A549 (cell line): Measurements from ENCODE around the gene CCDC71L. TPM values are rescaled to one million over a fixed set of nuclear protein-coding genes. Genes with fewer than 3 reads are reported as not detected.

Source experiments
- ATAC-seq, 2 experiments: fragments of 200-7000 bp in 1 of 2; fragments of >200 bp in 1 of 2; cut with Nextera tagmentation in 1 of 2; cut with Tn5 transposase in 1 of 2; 3 replicates each; pipeline versions ENCODE4 v1.8.0 to v1.9.1; 2018 to 2020; ENCODE audit warnings: mild to moderate bottlenecking in 1 of 2, moderate library complexity in 1 of 2
- CTCF ChIA-PET: fragments of 300-600 bp; sonication (Branson Sonifier 250); formaldehyde crosslinking; extraction: SDS; loops from one replicate; lab custom pipeline; 2021; ENCODE audit warnings: antibody characterized with exemption, inconsistent platforms; lab: Yijun Ruan, JAX
- POLR2A ChIA-PET: fragments of 350-600 bp; formaldehyde crosslinking; extraction: SDS; loops from one replicate; lab custom pipeline; 2021; ENCODE audit warnings: antibody characterized with exemption, inconsistent platforms; lab: Yijun Ruan, JAX
- DNase-seq, 2 experiments: peaks; one replicate each; pipeline versions ENCODE4 v3.0.0 to v3.0.0-alpha.2; 2011 to 2016; ENCODE audit warnings: low read depth in 1 of 2, low spot score in 1 of 2
- FAIRE-seq: peaks from 2 replicates; lab custom pipeline; 2011; peaks lifted over from hg19 to GRCh38; lab: Jason Lieb, UNC
- H3K27ac ChIP-seq, 2 experiments: fragments of >200 bp; sonication (Bioruptor Twin); formaldehyde crosslinking; 3 replicates each; pipeline ENCODE4 v1.5.1; 2016 to 2017
- H3K4me1 ChIP-seq: fragments of >200 bp; sonication (Bioruptor Twin); formaldehyde crosslinking; 3 replicates; pipeline ENCODE4 v1.6.1; 2016
- H3K4me2 ChIP-seq: fragments of >200 bp; sonication (Bioruptor Twin); formaldehyde crosslinking; 3 replicates; pipeline ENCODE4 v1.6.1; 2016
- H3K4me3 ChIP-seq: fragments of >200 bp; sonication (Bioruptor Twin); formaldehyde crosslinking; 3 replicates; pipeline ENCODE4 v1.5.1; 2016
- H3K9me3 ChIP-seq: fragments of >200 bp; sonication (Bioruptor Twin); formaldehyde crosslinking; 3 replicates; pipeline ENCODE4 v1.6.1; 2016
- CBX2 ChIP-seq: fragments of 200-600 bp; sonication (generic); IDR thresholded peaks from 2 replicates; pipeline ENCODE4 v1.6.1; 2016; ENCODE audit warnings: low read depth, mild to moderate bottlenecking, borderline replicate concordance
- EHMT2 ChIP-seq: fragments of 200-600 bp; sonication (generic); IDR thresholded peaks from 2 replicates; pipeline ENCODE4 v1.6.1; 2016; ENCODE audit warnings: antibody characterized with exemption, low read depth, mild to moderate bottlenecking, moderate library complexity
- FOSB ChIP-seq: fragments of 250-450 bp; sonication (Bioruptor Pico); IDR thresholded peaks from 2 replicates; pipeline ENCODE4 v1.5.0; 2020; ENCODE audit warnings: mild to moderate bottlenecking, moderate library complexity
- HOXB5 ChIP-seq: fragments of 250-450 bp; sonication (Bioruptor Pico); IDR thresholded peaks from 2 replicates; pipeline ENCODE4 v1.5.0; 2020; ENCODE audit warnings: mild to moderate bottlenecking, moderate library complexity
- KDM1A ChIP-seq: fragments of 200-600 bp; sonication (generic); IDR thresholded peaks from 2 replicates; pipeline ENCODE4 v1.6.1; 2016; ENCODE audit warnings: low read depth, mild to moderate bottlenecking
- MAFK ChIP-seq: fragments of 450-650 bp; IDR thresholded peaks from 2 replicates; pipeline ENCODE4 v1.6.1; 2014; ENCODE audit not compliant: partially characterized antibody
- NFE2L2 ChIP-seq: fragments of 150-350 bp; conservative IDR thresholded peaks from 2 replicates; pipeline ENCODE4 v1.6.1; 2014; ENCODE audit warnings: low read length
- PHF8 ChIP-seq: fragments of 200-600 bp; sonication (generic); IDR thresholded peaks from 2 replicates; pipeline ENCODE4 v1.6.1; 2016; ENCODE audit warnings: low read depth, mild to moderate bottlenecking, antibody characterized with exemption, moderate library complexity, borderline replicate concordance
- RAD21 ChIP-seq, 2 experiments: fragments of >200 bp in 1 of 2; sonication (Bioruptor Twin) in 1 of 2; formaldehyde crosslinking in 1 of 2; IDR thresholded peaks in 1 of 2; conservative IDR thresholded peaks in 1 of 2; 2 replicates in 1 of 2; 3 replicates in 1 of 2; pipeline ENCODE4 v1.6.1; 2012 to 2018; ENCODE audit warnings: inconsistent platforms in 1 of 2
- RFX5 ChIP-seq: fragments of 450-650 bp; IDR thresholded peaks from 2 replicates; pipeline ENCODE4 v1.7.1; 2014; ENCODE audit warnings: antibody characterized with exemption, mild to moderate bottlenecking, moderate library complexity
- RNF2 ChIP-seq: fragments of 200-600 bp; sonication (generic); IDR thresholded peaks from 2 replicates; pipeline ENCODE4 v1.6.1; 2016; ENCODE audit warnings: low read depth, mild to moderate bottlenecking, antibody characterized with exemption, moderate library complexity, borderline replicate concordance
- ZC3H11A ChIP-seq: fragments of 450-650 bp; IDR thresholded peaks from 2 replicates; pipeline ENCODE4 v1.6.1; 2014; ENCODE audit warnings: antibody characterized with exemption, mild to moderate bottlenecking
- WGBS: methylation state at CpG from one replicate; pipeline ENCODE4 v1.1.6; 2017; ENCODE audit errors: missing lambda C conversion rate; 5-methylcytosine and 5-hydroxymethylcytosine counted together
- polyA plus RNA-seq, 4 experiments: library from polyadenylated mRNA; depleted of rRNA in 3 of 4; stranded (reverse); fragments of >200 nt; fragmentation: RNase III in 1 of 4; extraction: RNeasy Plus Mini Kit Qiagen cat#74134 plus additional on column Dnase treatment in 1 of 4; gene quantifications; 2 replicates in 3 of 4; 3 replicates in 1 of 4; pipeline ENCODE4 v1.2.3, GENCODE V29; 2011 to 2017
- TF ChIP-seq, protein P1 (sequence below): fragments of 250-450 bp; sonication (Bioruptor Pico); IDR thresholded peaks from 2 replicates; pipeline ENCODE4 v1.5.0; 2021; ENCODE audit warnings: mild to moderate bottlenecking, moderate library complexity, borderline replicate concordance
- TF ChIP-seq, protein P2 (sequence below): fragments of 250-450 bp; sonication (Bioruptor Pico); IDR thresholded peaks from 2 replicates; pipeline ENCODE4 v1.5.0; 2020; ENCODE audit warnings: low read depth, mild to moderate bottlenecking, moderate library complexity
- TF ChIP-seq, protein P3 (sequence below): fragments of 200-600 bp; sonication (generic); IDR thresholded peaks from 2 replicates; pipeline ENCODE4 v1.6.1; 2016; ENCODE audit warnings: antibody characterized with exemption, mild to moderate bottlenecking, moderate library complexity
- TF ChIP-seq, protein P4 (sequence below): fragments of 450-650 bp; IDR thresholded peaks from 2 replicates; pipeline ENCODE4 v1.6.1; 2014; ENCODE audit warnings: antibody characterized with exemption
- TF ChIP-seq, protein P5 (sequence below): IDR thresholded peaks from 2 replicates; pipeline ENCODE4 v1.6.1; 2012

Gene CCDC71L
- polyA plus RNA-seq, 2 of the 4 experiments (the other 2 are of a cell fraction), result 9.1 to 11.4 TPM

DNA sequence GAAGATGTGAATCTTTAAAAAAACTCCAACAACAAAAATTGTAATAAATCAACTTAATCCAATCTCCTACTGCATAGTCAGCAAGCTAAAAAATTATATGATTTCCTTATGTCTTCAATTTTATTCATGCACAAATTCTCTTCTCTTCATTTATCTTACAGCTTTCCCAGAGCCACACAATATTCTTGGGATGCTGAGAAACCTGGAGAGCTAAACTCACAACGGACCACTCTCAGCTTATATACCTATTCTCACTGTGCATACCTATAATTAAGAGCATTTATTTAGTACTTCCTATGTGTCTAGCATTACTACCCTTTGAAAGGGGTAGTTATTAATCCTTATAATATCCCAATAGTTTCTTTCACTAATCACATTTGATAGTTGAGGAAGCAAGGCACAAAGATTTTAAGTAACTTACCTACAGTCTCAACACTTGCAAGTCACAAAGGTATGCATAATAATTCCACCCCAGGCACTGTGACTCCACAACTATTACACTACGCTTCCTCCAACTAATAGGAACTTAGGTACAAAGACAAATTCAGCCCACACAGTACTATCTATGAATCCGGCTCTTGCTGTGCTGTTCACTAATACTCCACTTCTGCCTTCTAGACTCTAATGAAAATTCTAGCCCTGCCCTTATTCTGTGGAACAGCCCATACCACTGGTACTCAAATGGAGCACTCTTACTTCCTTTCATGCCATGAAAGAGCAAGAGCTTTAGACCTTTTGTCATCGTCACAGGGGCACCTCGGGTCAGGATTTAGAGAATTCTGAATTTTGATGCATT is 5.1 kb downstream of the CCDC71L start:
- Histone ChIP-seq H3K4me1 (peaks cover 9% of the 10 kb centered on the region; the same call in 2 of the 3 replicates), H3K4me3 (no peak overlapping the region), H3K27ac (no peak overlapping the region), H3K4me2 (no peak overlapping the region)
- FAIRE-seq, result no peak
- no peak for ATAC-seq
- no peak for DNase-seq
- POLR2A ChIA-PET, result no interaction called here
- CTCF ChIA-PET, result interaction anchor here (1.2 to 7.3 kb wide), 4 partner anchors 13 to 479 kb away, joined by 4 to 60 read pairs (median 40); no protein-coding TSS in a partner anchor
- WGBS, result 75% methylated on average over 5 of the region's 5 CpGs
- TF ChIP-seq CBX2 (no peak), ZC3H11A (no peak), RAD21 (conservative IDR thresholded peaks at IDR 0.05 in 1 of 2, IDR thresholded peaks at IDR 0.05 in 1 of 2) (no peak), PHF8 (no peak), HOXB5 (CRISPR knock-in tag) (no peak), RNF2 (no peak), KDM1A (no peak), EHMT2 (no peak), FOSB (CRISPR knock-in tag) (no peak), NFE2L2 (no peak), MAFK (no peak), RFX5 (no peak)
- TF ChIP-seq, protein P1, sequence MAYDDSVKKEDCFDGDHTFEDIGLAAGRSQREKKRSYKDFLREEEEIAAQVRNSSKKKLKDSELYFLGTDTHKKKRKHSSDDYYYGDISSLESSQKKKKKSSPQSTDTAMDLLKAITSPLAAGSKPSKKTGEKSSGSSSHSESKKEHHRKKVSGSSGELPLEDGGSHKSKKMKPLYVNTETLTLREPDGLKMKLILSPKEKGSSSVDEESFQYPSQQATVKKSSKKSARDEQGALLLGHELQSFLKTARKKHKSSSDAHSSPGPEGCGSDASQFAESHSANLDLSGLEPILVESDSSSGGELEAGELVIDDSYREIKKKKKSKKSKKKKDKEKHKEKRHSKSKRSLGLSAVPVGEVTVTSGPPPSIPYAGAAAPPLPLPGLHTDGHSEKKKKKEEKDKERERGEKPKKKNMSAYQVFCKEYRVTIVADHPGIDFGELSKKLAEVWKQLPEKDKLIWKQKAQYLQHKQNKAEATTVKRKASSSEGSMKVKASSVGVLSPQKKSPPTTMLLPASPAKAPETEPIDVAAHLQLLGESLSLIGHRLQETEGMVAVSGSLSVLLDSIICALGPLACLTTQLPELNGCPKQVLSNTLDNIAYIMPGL (CRISPR knock-in tag), result no peak
- TF ChIP-seq, protein P2, sequence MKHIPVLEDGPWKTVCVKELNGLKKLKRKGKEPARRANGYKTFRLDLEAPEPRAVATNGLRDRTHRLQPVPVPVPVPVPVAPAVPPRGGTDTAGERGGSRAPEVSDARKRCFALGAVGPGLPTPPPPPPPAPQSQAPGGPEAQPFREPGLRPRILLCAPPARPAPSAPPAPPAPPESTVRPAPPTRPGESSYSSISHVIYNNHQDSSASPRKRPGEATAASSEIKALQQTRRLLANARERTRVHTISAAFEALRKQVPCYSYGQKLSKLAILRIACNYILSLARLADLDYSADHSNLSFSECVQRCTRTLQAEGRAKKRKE (CRISPR knock-in tag), result no peak
- TF ChIP-seq, protein P3, sequence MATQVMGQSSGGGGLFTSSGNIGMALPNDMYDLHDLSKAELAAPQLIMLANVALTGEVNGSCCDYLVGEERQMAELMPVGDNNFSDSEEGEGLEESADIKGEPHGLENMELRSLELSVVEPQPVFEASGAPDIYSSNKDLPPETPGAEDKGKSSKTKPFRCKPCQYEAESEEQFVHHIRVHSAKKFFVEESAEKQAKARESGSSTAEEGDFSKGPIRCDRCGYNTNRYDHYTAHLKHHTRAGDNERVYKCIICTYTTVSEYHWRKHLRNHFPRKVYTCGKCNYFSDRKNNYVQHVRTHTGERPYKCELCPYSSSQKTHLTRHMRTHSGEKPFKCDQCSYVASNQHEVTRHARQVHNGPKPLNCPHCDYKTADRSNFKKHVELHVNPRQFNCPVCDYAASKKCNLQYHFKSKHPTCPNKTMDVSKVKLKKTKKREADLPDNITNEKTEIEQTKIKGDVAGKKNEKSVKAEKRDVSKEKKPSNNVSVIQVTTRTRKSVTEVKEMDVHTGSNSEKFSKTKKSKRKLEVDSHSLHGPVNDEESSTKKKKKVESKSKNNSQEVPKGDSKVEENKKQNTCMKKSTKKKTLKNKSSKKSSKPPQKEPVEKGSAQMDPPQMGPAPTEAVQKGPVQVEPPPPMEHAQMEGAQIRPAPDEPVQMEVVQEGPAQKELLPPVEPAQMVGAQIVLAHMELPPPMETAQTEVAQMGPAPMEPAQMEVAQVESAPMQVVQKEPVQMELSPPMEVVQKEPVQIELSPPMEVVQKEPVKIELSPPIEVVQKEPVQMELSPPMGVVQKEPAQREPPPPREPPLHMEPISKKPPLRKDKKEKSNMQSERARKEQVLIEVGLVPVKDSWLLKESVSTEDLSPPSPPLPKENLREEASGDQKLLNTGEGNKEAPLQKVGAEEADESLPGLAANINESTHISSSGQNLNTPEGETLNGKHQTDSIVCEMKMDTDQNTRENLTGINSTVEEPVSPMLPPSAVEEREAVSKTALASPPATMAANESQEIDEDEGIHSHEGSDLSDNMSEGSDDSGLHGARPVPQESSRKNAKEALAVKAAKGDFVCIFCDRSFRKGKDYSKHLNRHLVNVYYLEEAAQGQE, result no peak
- TF ChIP-seq, protein P4, sequence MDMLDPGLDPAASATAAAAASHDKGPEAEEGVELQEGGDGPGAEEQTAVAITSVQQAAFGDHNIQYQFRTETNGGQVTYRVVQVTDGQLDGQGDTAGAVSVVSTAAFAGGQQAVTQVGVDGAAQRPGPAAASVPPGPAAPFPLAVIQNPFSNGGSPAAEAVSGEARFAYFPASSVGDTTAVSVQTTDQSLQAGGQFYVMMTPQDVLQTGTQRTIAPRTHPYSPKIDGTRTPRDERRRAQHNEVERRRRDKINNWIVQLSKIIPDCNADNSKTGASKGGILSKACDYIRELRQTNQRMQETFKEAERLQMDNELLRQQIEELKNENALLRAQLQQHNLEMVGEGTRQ, result no peak
- TF ChIP-seq, protein P5, sequence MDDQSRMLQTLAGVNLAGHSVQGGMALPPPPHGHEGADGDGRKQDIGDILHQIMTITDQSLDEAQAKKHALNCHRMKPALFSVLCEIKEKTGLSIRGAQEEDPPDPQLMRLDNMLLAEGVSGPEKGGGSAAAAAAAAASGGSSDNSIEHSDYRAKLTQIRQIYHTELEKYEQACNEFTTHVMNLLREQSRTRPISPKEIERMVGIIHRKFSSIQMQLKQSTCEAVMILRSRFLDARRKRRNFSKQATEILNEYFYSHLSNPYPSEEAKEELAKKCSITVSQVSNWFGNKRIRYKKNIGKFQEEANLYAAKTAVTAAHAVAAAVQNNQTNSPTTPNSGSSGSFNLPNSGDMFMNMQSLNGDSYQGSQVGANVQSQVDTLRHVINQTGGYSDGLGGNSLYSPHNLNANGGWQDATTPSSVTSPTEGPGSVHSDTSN, result no peak
- TF ChIP-seq, all 56 proteins: peak for 0
- no peaks in the 10 kb centered on the region for H3K9me3 ChIP-seq
